Left lung (tissue), 10 donors: ENCODE measurements around the gene AAMP. TPM values are rescaled to one million over a fixed set of nuclear protein-coding genes. Genes with fewer than 3 reads are reported as not detected.

Source experiments
- ATAC-seq: fragments of 200-7000 bp; cut with Tn5 transposase; one replicate; pipeline ENCODE4 v1.9.1; 2020; ENCODE audit warnings: moderate library complexity
- DNase-seq, 4 donors: peaks; one replicate each; pipeline ENCODE4 v3.0.0-alpha.2; 2013 to 2020
- H3K27ac ChIP-seq, 2 donors: fragments of 200-600 bp; sonication (generic) in 1 of 2; one replicate each; pipeline versions ENCODE4 v1.5.0 to v1.8.0; 2020 to 2021
- H3K27me3 ChIP-seq, 2 donors: fragments of 200-600 bp; sonication (generic) in 1 of 2; one replicate each; pipeline versions ENCODE4 v1.5.0 to v1.8.0; 2020 to 2021
- H3K36me3 ChIP-seq, 2 donors: fragments of 200-600 bp; sonication (generic) in 1 of 2; one replicate each; pipeline versions ENCODE4 v1.5.0 to v1.8.0; 2020 to 2021
- H3K4me1 ChIP-seq, 2 donors: fragments of 200-600 bp; one replicate each; pipeline ENCODE4 v1.8.0; 2021
- H3K4me3 ChIP-seq, 2 donors: fragments of 200-600 bp; sonication (generic) in 1 of 2; one replicate each; pipeline versions ENCODE4 v1.5.0 to v1.8.0; 2020 to 2021; ENCODE audit warnings: mild to moderate bottlenecking in 1 of 2
- H3K9me3 ChIP-seq, 2 donors: fragments of 200-600 bp; sonication (generic) in 1 of 2; one replicate each; pipeline versions ENCODE4 v1.5.0 to v1.8.0; 2020 to 2021
- intact Hi-C, 2 donors: fragments of 100-400 bp; cut with DNase I; formaldehyde crosslinking; loops; one replicate each; pipeline versions ENCODE4 v1.11.2 to v1.14.2; 2022
- polyA plus RNA-seq, 6 donors: library from polyadenylated mRNA; unstranded; fragments of 120-200 nt; gene quantifications; one replicate each; pipeline ENCODE4 v1.2.1, GENCODE V29; 2013; ENCODE audit not compliant: insufficient read length in 6 of 6
- total RNA-seq, 2 donors: library from RNA; stranded (reverse); fragmentation: NEBNext Ultra II Directional; extraction: Animal tissue kit (Norgen Biotek cat#: 25700); gene quantifications; one replicate each; pipeline ENCODE4 v1.2.1, GENCODE V29; 2021
- TF ChIP-seq, protein P1 (sequence below), 2 donors: fragments of 200-600 bp; sonication (generic) in 1 of 2; IDR thresholded peaks; one replicate each; pipeline versions ENCODE4 v1.5.0 to v1.8.0; 2021; ENCODE audit warnings: antibody characterized with exemption in 2 of 2
- donor health status: DM: no; HTN: yes; CAD: no.
- donor health status: DM: no; HTN: no; CAD: no.

The AAMP gene
- total and polyA plus RNA-seq, 8 donors: 55.2 to 120 (median 113) TPM

GRCh38 chr2:218285604-218286003 lies 15.7 kb upstream of the AAMP start:
- Histone ChIP-seq H3K4me1 (peaks cover 72 to 95% of the 10 kb centered on the region in 2 donors), H3K9me3 (no peaks in the 10 kb centered on the region), H3K27me3 (no peaks in the 10 kb centered on the region), H3K36me3 (peaks cover 0 to 37% of the 10 kb centered on the region in 2 donors), H3K4me3 (peak overlapping the region in 1 of 2 donors; percentile 41), H3K27ac (peak overlapping the region; percentile 98)
- TF ChIP-seq, protein P1, sequence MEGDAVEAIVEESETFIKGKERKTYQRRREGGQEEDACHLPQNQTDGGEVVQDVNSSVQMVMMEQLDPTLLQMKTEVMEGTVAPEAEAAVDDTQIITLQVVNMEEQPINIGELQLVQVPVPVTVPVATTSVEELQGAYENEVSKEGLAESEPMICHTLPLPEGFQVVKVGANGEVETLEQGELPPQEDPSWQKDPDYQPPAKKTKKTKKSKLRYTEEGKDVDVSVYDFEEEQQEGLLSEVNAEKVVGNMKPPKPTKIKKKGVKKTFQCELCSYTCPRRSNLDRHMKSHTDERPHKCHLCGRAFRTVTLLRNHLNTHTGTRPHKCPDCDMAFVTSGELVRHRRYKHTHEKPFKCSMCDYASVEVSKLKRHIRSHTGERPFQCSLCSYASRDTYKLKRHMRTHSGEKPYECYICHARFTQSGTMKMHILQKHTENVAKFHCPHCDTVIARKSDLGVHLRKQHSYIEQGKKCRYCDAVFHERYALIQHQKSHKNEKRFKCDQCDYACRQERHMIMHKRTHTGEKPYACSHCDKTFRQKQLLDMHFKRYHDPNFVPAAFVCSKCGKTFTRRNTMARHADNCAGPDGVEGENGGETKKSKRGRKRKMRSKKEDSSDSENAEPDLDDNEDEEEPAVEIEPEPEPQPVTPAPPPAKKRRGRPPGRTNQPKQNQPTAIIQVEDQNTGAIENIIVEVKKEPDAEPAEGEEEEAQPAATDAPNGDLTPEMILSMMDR (IDR thresholded peaks at IDR 0.05): no peak
- intact Hi-C loops: no loop called here
- peak; percentile 19 for ATAC-seq
- peak in 1 of 4 donors; percentile 69 for DNase-seq

GRCh38 chr2:218284106-218284811 lies 14.3 kb upstream of the AAMP start:
- peaks cover 5 to 51% of the 10 kb centered on the region in 2 donors for H3K36me3 ChIP-seq
- H3K4me3 ChIP-seq: no peak overlapping the region
- H3K9me3 ChIP-seq: no peaks in the 10 kb centered on the region
- TF ChIP-seq, protein P1 (IDR thresholded peaks at IDR 0.05): no peak
- no peaks in the 10 kb centered on the region for H3K27me3 ChIP-seq
- intact Hi-C loops: no loop called here
- H3K27ac ChIP-seq: peak overlapping the region; percentile 98
- ATAC-seq: peak; percentile 11
- DNase-seq: peak in 2 of 4 donors; percentile 29 to 61
- H3K4me1 ChIP-seq: peaks cover 60 to 82% of the 10 kb centered on the region in 2 donors

GRCh38 chr2:218282173-218282991 lies 12.4 kb upstream of the AAMP start:
- Histone ChIP-seq H3K4me3 (no peak overlapping the region), H3K27ac (peak overlapping the region; percentile 98), H3K27me3 (no peaks in the 10 kb centered on the region), H3K9me3 (no peaks in the 10 kb centered on the region), H3K36me3 (peaks cover 5 to 70% of the 10 kb centered on the region in 2 donors), H3K4me1 (peaks cover 49 to 69% of the 10 kb centered on the region in 2 donors)
- DNase-seq (peak in 2 of 4 donors; percentile 70 to 79), ATAC-seq (peak; percentile 35)
- intact Hi-C loops: no loop called here
- TF ChIP-seq, protein P1 (IDR thresholded peaks at IDR 0.05): no peak

- intact Hi-C loops: no loop called here
- H3K36me3 ChIP-seq: peaks cover 5 to 79% of the 10 kb centered on the region in 2 donors
- no peaks in the 10 kb centered on the region for H3K9me3 ChIP-seq
- no peaks in the 10 kb centered on the region for H3K27me3 ChIP-seq
- TF ChIP-seq, protein P1 (IDR thresholded peaks at IDR 0.05): no peak
- H3K4me1 ChIP-seq: peaks cover 40 to 67% of the 10 kb centered on the region in 2 donors
- peak in 1 of 4 donors; percentile 34 for DNase-seq
- ATAC-seq: no peak
- H3K4me3 ChIP-seq: no peak overlapping the region
- peak overlapping the region; percentile 98 for H3K27ac ChIP-seq
Observed at GRCh38 chr2:218281449-218281848, 11.5 kb upstream of the AAMP start.
